DOHH2 (cell line): ENCODE data around the gene KIF20B.

Experiments
- CTCF ChIP-seq: fragments of 200-600 bp; sonication (generic); IDR thresholded peaks from one replicate; pipeline ENCODE4 v1.5.1; 2014; ENCODE audit warnings: antibody characterized with exemption, mild to moderate bottlenecking, low read depth, low read length; ENCODE audit not compliant: poor library complexity, severe bottlenecking
- EZH2phosphoT487 ChIP-seq: fragments of 200-600 bp; sonication (generic); IDR thresholded peaks from 2 replicates; pipeline ENCODE4 v1.6.1; 2017; ENCODE audit warnings: borderline replicate concordance, mild to moderate bottlenecking, antibody characterized with exemption, low read length, moderate library complexity, mixed read lengths

DNA sequence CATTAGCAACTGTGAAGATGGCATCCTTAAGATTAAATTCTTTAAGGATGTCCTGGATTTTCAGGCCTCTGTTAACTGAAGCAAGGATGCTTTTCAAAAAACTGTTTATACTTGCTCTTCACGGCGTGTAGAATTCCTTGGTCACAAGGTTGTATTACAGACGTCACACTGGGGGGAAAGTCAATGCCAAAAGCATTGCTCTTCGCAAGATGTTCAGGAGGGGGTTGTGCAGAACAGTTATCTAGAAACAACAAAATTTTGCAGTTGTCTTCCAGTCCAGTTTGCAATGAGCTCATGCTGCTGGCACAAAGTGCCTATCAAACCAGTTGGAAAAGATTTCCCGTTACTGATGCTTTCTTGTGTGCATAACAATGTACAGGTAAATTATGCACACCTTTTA, 8.2 kb upstream of the KIF20B start:
- TF ChIP-seq CTCF (no peak), EZH2phosphoT487 (no peak)
